ENCODE measurements around the gene TMEM183A.

DNA sequence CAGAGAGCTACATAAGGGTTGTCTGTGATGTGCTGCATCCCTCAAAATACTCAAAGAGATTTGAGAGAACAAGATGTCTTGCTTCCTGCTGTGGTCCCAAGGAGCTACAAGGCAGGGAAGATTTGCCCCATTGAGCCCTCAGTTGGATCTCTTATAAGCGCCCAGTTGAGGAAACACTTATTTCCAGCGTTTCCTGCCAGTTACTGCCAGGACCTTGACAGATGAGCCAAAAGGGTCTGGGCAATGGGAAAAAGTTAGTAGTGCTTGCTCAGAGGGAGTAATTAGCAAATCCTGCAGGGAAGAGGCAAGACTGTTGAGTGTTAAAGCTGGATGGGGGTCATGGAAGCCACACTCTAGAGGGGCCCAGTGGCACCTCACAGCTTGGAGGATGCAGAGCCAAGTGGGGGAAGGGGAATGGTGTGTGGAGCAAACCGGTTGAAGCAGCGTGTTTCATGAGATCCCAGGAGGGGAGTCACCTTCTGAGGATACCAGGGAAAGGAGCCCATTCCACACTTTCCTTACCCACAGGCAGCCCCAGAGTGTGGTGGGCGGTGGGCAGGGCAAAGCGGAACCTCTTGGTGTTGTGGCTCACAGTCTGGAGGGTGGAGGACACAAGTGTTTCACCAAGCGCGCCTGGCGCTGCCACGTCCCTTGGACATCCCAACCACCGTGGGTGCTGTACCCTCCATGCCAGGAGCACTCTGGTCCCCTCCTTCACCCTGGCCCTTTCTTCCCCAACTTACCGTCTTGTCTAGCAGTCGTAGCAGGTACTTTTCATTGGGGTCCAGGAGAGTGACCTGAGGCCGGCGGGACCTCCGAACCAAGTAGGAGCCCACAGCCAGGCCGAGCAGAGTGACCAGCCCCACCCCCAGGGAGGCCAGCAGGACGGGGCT is 40.9 kb upstream of the TMEM183A start:
- TF ChIP-seq CTCF (IDR thresholded peaks at IDR 0.05) (peak in 1 of 5 experiments; percentile 6), POLR2AphosphoS5 (IDR thresholded peaks at IDR 0.05) (no peak), POLR2A (IDR thresholded peaks at IDR 0.05) (no peak), EP300 (IDR thresholded peaks at IDR 0.05; ENCODE audit: low read depth) (no peak)

Measured in transverse colon (tissue), 4 donors.